Neural cell (in vitro differentiated cells): Measurements from ENCODE around the gene NTRK2. TPM values are rescaled to one million over a fixed set of nuclear protein-coding genes. Genes with fewer than 3 reads are reported as not detected.

Experiments
- H2AFZ ChIP-seq: fragments of 200-600, 300-800 bp; sonication (generic), shearing (Covaris generic); 2 replicates; pipeline ENCODE4 v1.6.0; 2014; ENCODE audit warnings: low read depth, mild to moderate bottlenecking, antibody characterized with exemption, low read length, moderate library complexity
- H3F3A ChIP-seq: fragments of 200-600 bp; shearing (Covaris generic); 2 replicates; pipeline ENCODE4 v1.6.1; 2016; ENCODE audit warnings: mild to moderate bottlenecking, moderate library complexity, mixed read lengths, antibody characterized with exemption, low read length; ENCODE audit not compliant: insufficient read depth, poor library complexity, severe bottlenecking
- H3K27ac ChIP-seq: fragments of 200-600, 300-800 bp; sonication (generic), shearing (Covaris generic); 2 replicates; pipeline ENCODE4 v1.5.1; 2014; ENCODE audit warnings: mild to moderate bottlenecking, low read length, moderate library complexity
- H3K27me3 ChIP-seq: fragments of 300-800, 200-600 bp; sonication (generic), shearing (Covaris generic); 2 replicates; pipeline ENCODE4 v1.6.0; 2014; ENCODE audit warnings: mild to moderate bottlenecking, low read depth, low read length, moderate library complexity; ENCODE audit not compliant: insufficient read depth
- H3K36me3 ChIP-seq: fragments of 300-800, 200-600 bp; sonication (generic), shearing (Covaris generic); 2 replicates; pipeline ENCODE4 v1.5.1; 2014; ENCODE audit warnings: mild to moderate bottlenecking, antibody characterized with exemption, low read length, moderate library complexity; ENCODE audit not compliant: insufficient read depth
- H3K4me2 ChIP-seq: fragments of 300-800, 200-600 bp; sonication (generic), shearing (Covaris generic); 2 replicates; pipeline ENCODE4 v1.6.0; 2014; ENCODE audit warnings: mild to moderate bottlenecking, low read length
- H3K4me3 ChIP-seq: fragments of 300-800, 200-600 bp; sonication (generic), shearing (Covaris generic); 2 replicates; pipeline ENCODE4 v1.5.1; 2014; ENCODE audit warnings: mild to moderate bottlenecking, low read length, moderate library complexity
- H3K79me2 ChIP-seq: fragments of 200-600 bp; shearing (Covaris generic); replicated peaks from 2 replicates; pipeline ENCODE4 v1.6.0; 2014; ENCODE audit warnings: mild to moderate bottlenecking, low read length, moderate library complexity; ENCODE audit not compliant: insufficient read depth
- H3K9ac ChIP-seq: fragments of 300-800, 200-600 bp; sonication (generic), shearing (Covaris generic); 2 replicates; pipeline ENCODE4 v1.6.1; 2016; ENCODE audit warnings: mild to moderate bottlenecking, low read length, mixed read lengths
- H3K9me2 ChIP-seq: fragments of 200-600 bp; shearing (Covaris generic); 2 replicates; pipeline ENCODE4 v1.6.1; 2016; ENCODE audit warnings: mild to moderate bottlenecking, low read length, mixed read lengths; ENCODE audit not compliant: insufficient read depth
- H3K9me3 ChIP-seq: fragments of 200-600, 300-800 bp; sonication (generic), shearing (Covaris generic); 2 replicates; pipeline ENCODE4 v1.6.1; 2016; ENCODE audit warnings: mild to moderate bottlenecking, mixed run types, low read length, moderate library complexity, mixed read lengths
- H4K20me1 ChIP-seq: fragments of 200-600 bp; shearing (Covaris generic); 2 replicates; pipeline ENCODE4 v1.6.1; 2016; ENCODE audit warnings: mild to moderate bottlenecking, mixed run types; ENCODE audit not compliant: insufficient read depth
- EP300 ChIP-seq: fragments of 450-650 bp; conservative IDR thresholded peaks from 2 replicates; pipeline ENCODE4 v1.6.1; 2014; ENCODE audit warnings: antibody characterized with exemption, mild to moderate bottlenecking, moderate library complexity; ENCODE audit not compliant: poor library complexity, severe bottlenecking
- EZH2 ChIP-seq: fragments of 200-600, 300-800 bp; shearing (Covaris generic), sonication (generic); IDR thresholded peaks from 2 replicates; pipeline ENCODE4 v1.6.1; 2014; ENCODE audit warnings: antibody characterized with exemption, low read length, borderline replicate concordance, mild to moderate bottlenecking; ENCODE audit not compliant: insufficient read depth, poor library complexity, severe bottlenecking
- MXI1 ChIP-seq: fragments of 450-650 bp; conservative IDR thresholded peaks from 2 replicates; pipeline ENCODE4 v1.6.1; 2014; ENCODE audit warnings: antibody characterized with exemption, mild to moderate bottlenecking; ENCODE audit not compliant: poor library complexity, severe bottlenecking
- POLR2AphosphoS5 ChIP-seq: IDR thresholded peaks from 2 replicates; pipeline ENCODE4 v1.6.1; 2012
- RAD21 ChIP-seq: fragments of 450-650 bp; conservative IDR thresholded peaks from 2 replicates; pipeline ENCODE4 v1.6.1; 2014; ENCODE audit warnings: antibody characterized with exemption, mild to moderate bottlenecking, moderate library complexity
- SMC3 ChIP-seq: fragments of 450-650 bp; conservative IDR thresholded peaks from 2 replicates; pipeline ENCODE4 v1.6.1; 2014; ENCODE audit warnings: antibody characterized with exemption, mild to moderate bottlenecking, moderate library complexity; ENCODE audit not compliant: poor library complexity
- TAF1 ChIP-seq: IDR thresholded peaks from 2 replicates; pipeline ENCODE4 v1.6.1; 2012; ENCODE audit warnings: low read depth
- polyA plus RNA-seq: library from polyadenylated mRNA; depleted of rRNA; stranded (reverse); fragments of >200 nt; gene quantifications from 2 replicates; pipeline ENCODE4 v1.2.3, GENCODE V29; 2014
- TF ChIP-seq, protein P1 (sequence below): IDR thresholded peaks from 2 replicates; pipeline ENCODE4 v1.6.1; 2012; ENCODE audit warnings: borderline replicate concordance
- TF ChIP-seq, protein P2 (sequence below): fragments of 450-650 bp; IDR thresholded peaks from 2 replicates; pipeline ENCODE4 v1.5.1; 2014; ENCODE audit warnings: antibody characterized with exemption, mild to moderate bottlenecking, moderate library complexity; ENCODE audit not compliant: poor library complexity, severe bottlenecking

NTRK2 gene
- polyA plus RNA-seq, 1 donor from 2014 or later = 14.2 TPM

DNA sequence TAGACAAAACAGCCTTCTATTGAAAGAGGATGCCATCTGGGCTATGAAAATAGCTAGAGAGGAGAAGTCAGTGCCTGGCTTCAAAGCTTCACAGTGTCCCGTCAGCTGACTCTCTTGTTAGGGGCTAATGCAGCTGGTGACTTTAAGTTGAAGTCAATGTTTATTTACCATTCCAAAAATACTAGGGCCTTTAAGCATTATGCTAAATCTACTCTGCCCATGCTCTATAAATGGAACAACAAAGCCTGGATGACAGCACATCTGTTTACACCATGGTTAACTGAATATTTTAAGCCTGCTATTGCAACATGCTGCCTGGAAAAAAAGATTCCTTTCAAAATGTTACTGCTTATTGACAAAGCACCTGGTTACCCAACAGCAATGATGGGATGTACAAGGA lies 309.1 kb downstream of the NTRK2 start:
- Histone ChIP-seq H3K9ac (no peak overlapping the region), H3K36me3 (no peaks in the 10 kb centered on the region), H3K79me2 (no peaks in the 10 kb centered on the region), H3K27me3 (no peaks in the 10 kb centered on the region), H3K4me2 (no peak overlapping the region), H4K20me1 (no peaks in the 10 kb centered on the region), H3K27ac (no peak overlapping the region), H3K4me3 (no peak overlapping the region), H2AFZ (no peak overlapping the region), H3K9me3 (no peaks in the 10 kb centered on the region), H3F3A (no peaks in the 10 kb centered on the region), H3K9me2 (no peaks in the 10 kb centered on the region)
- TF ChIP-seq MXI1 = no peak
- TF ChIP-seq EZH2 = no peak
- TF ChIP-seq, protein P1, sequence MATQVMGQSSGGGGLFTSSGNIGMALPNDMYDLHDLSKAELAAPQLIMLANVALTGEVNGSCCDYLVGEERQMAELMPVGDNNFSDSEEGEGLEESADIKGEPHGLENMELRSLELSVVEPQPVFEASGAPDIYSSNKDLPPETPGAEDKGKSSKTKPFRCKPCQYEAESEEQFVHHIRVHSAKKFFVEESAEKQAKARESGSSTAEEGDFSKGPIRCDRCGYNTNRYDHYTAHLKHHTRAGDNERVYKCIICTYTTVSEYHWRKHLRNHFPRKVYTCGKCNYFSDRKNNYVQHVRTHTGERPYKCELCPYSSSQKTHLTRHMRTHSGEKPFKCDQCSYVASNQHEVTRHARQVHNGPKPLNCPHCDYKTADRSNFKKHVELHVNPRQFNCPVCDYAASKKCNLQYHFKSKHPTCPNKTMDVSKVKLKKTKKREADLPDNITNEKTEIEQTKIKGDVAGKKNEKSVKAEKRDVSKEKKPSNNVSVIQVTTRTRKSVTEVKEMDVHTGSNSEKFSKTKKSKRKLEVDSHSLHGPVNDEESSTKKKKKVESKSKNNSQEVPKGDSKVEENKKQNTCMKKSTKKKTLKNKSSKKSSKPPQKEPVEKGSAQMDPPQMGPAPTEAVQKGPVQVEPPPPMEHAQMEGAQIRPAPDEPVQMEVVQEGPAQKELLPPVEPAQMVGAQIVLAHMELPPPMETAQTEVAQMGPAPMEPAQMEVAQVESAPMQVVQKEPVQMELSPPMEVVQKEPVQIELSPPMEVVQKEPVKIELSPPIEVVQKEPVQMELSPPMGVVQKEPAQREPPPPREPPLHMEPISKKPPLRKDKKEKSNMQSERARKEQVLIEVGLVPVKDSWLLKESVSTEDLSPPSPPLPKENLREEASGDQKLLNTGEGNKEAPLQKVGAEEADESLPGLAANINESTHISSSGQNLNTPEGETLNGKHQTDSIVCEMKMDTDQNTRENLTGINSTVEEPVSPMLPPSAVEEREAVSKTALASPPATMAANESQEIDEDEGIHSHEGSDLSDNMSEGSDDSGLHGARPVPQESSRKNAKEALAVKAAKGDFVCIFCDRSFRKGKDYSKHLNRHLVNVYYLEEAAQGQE = no peak
- no peak for TF ChIP-seq EP300
- TF ChIP-seq TAF1 = no peak
- no peak for TF ChIP-seq RAD21
- TF ChIP-seq, protein P2, sequence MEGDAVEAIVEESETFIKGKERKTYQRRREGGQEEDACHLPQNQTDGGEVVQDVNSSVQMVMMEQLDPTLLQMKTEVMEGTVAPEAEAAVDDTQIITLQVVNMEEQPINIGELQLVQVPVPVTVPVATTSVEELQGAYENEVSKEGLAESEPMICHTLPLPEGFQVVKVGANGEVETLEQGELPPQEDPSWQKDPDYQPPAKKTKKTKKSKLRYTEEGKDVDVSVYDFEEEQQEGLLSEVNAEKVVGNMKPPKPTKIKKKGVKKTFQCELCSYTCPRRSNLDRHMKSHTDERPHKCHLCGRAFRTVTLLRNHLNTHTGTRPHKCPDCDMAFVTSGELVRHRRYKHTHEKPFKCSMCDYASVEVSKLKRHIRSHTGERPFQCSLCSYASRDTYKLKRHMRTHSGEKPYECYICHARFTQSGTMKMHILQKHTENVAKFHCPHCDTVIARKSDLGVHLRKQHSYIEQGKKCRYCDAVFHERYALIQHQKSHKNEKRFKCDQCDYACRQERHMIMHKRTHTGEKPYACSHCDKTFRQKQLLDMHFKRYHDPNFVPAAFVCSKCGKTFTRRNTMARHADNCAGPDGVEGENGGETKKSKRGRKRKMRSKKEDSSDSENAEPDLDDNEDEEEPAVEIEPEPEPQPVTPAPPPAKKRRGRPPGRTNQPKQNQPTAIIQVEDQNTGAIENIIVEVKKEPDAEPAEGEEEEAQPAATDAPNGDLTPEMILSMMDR = no peak

DNA sequence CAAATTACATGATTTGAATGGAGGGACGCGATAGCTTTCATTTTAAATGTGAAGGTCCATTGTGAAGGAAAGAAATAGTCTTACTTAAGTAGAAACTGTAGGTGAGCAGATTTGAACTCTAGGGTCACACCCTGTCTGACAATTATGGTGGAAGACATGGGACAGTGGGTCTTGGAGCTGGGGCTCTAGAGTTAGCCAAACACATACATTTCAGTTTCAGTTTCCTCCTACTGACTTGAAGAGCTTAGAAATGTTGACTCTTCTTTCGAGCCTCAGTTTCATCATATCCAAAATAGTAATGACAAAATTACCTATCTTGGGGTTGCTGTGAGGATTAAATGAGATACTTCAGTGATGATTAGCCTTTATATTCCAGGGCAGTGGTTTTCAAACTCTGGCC lies 314.2 kb downstream of the NTRK2 start:
- no peak overlapping the region for H3K4me3 ChIP-seq
- no peak overlapping the region for H3K4me2 ChIP-seq
- no peaks in the 10 kb centered on the region for H3F3A ChIP-seq
- no peaks in the 10 kb centered on the region for H3K9me3 ChIP-seq
- H3K36me3 ChIP-seq = no peaks in the 10 kb centered on the region
- no peak for TF ChIP-seq MXI1
- no peak for TF ChIP-seq RAD21
- no peak overlapping the region for H2AFZ ChIP-seq
- H3K27ac ChIP-seq = no peak overlapping the region
- H3K79me2 ChIP-seq = no peaks in the 10 kb centered on the region
- H3K9me2 ChIP-seq = no peaks in the 10 kb centered on the region
- no peak overlapping the region for H3K9ac ChIP-seq
- H3K27me3 ChIP-seq = no peaks in the 10 kb centered on the region
- no peaks in the 10 kb centered on the region for H4K20me1 ChIP-seq

DNA sequence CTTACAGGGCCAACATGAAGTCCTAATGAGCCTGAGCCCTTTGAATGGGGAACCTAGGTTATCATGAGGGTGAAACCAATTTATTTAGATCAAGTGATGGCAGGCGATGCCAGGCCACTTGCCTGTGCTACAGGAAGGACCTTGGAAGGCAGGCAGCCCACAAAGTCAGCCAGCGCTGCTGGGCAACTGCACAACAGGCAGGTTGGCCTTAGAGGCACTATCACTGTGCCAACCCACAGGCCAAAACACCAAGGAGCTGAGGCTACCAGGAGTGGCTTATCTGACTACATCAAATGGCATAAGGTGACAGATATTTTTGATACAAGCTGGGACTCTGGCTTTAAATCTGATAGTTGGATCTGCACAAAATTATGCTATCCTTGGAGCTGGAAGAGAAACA lies 319.1 kb downstream of the NTRK2 start:
- TF ChIP-seq TAF1 = no peak
- TF ChIP-seq RAD21 = no peak
- TF ChIP-seq SMC3 = no peak
- TF ChIP-seq, protein P2 = no peak
- TF ChIP-seq MXI1 = no peak
- no peak for TF ChIP-seq EZH2
- no peak for TF ChIP-seq EP300
- TF ChIP-seq POLR2AphosphoS5 = no peak
- TF ChIP-seq, protein P1 = no peak
- no peak overlapping the region for H3K9ac ChIP-seq
- H3K4me2 ChIP-seq = no peak overlapping the region
- no peaks in the 10 kb centered on the region for H4K20me1 ChIP-seq
- H3K9me3 ChIP-seq = no peaks in the 10 kb centered on the region
- no peaks in the 10 kb centered on the region for H3K9me2 ChIP-seq
- H3K27me3 ChIP-seq = no peaks in the 10 kb centered on the region
- H3K27ac ChIP-seq = no peak overlapping the region
- H3K36me3 ChIP-seq = no peaks in the 10 kb centered on the region
- no peaks in the 10 kb centered on the region for H3F3A ChIP-seq
- no peak overlapping the region for H2AFZ ChIP-seq
- H3K4me3 ChIP-seq = no peak overlapping the region
- no peaks in the 10 kb centered on the region for H3K79me2 ChIP-seq
